NCI-H2081 (cell line): ENCODE results near the gene ECE1.
"Not testable (repeated sequence)": the region's sequence is repeated elsewhere in the genome, so short reads cannot be mapped to it uniquely, and the experiment has no call there.

Experiments
- DNase-seq, 2 experiments: peaks; one replicate each; lab custom pipeline; 2025; lab: John Stamatoyannopoulos, UW

The ECE1 gene

DNA sequence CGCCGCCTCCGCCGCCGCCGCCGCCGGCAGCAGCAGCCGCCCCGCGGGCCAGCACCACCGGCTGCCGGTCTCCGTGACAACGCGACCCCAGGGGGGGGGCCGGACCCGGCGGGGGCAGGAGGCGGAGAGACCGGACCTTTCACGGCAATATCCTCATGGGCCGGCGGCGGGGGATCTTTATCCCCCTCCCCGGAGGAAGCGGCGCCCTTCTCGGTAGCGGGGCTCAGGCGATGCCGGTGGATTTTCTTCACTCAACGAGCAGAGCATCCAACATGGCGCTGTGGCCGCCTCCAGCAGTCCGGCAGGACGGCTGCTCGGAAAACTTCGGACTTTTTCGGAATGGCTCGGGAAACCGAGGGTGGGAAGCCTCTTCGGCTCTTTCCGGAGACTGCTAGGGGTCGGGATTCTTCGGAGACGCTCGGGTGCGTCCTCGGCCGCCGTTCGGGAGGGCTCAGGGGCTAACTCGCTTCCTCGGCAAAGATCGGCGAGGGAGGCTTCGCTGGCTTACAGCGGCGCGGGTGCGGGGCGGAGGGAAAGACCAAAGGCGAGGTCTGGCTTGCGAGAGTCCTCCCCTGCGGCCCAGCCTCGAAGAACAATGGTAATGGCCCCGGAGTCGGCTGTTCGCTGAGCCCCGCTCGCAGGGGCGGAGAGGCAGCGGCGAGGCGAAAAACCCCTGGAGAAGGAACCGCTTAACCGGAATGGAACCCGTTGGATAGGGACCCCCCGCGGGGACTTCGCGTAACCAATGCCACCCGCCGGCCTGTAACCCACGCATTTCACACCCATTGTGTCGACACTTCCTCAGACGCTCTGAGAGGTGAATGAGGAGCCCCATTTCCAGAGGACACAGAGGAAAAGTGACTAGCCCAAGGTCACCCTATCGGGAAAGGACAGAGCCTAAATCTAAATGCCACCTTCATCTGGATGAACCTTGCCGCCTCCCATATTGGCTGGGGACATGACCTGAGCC is 113.4 kb downstream of the ECE1 start, which contains the start of gene EIF4G3:
Gene EIF4G3, minus strand, starts transcription at position 312 of the 970 bp plus-strand sequence. CDS start 174,155 bp downstream, outside the sequence.
- DNase-seq: peak; percentile 98

GRCh38 chr1:21175670-21176581 is 114.3 kb downstream of the ECE1 start:
- DNase-seq: peak; percentile 15 to 43

GRCh38 chr1:21175324-21175669 is 115.0 kb downstream of the ECE1 start:
- DNase-seq: peak in 1 of 2 experiments; percentile 39

GRCh38 chr1:21174654-21175323 is 115.5 kb downstream of the ECE1 start:
- DNase-seq: no peak

DNA sequence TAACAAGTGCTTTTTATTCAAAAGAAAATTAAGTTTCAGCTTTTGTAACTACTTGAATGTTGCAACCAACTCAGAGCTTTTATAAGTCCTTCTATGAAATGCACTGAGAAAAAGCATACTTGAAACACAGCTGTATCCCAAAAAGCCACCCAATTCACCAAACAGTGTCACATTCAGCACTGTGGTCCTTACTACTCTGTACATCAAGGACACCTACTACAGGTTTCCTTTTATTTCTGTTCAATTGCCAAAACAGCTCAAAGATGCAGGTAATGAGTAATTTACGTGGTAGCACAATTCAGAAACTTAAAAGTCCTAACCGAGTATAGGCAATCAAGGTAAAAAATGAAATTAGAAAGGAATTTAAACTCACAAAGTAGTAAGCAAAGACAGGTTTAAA is 116.0 kb downstream of the ECE1 start:
- DNase-seq: no peak

DNA sequence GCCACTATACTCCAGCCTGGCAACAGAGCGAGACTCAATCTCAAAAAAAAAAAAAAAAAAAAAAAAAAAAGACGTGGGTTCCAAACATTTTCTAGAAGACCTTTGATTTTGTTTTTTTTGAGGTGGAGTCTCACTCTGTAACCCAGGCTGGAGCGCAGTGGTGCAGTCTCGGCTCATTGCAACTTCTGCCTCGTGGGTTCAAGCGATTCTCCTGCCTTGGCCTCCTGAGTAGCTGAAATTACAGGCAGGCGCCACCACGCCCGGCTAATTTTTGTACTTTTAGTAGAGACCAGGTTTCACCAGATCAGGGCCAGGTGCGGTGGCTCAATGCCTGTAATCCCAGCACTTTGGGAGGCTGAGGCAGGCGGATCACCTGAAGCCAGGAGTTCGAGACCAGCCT is 117.2 kb downstream of the ECE1 start:
- not testable (repeated sequence) for DNase-seq

- not testable (repeated sequence) for DNase-seq
These were observed 119.4 kb downstream of the ECE1 start for GRCh38 chr1:21170837-21171236.

DNA sequence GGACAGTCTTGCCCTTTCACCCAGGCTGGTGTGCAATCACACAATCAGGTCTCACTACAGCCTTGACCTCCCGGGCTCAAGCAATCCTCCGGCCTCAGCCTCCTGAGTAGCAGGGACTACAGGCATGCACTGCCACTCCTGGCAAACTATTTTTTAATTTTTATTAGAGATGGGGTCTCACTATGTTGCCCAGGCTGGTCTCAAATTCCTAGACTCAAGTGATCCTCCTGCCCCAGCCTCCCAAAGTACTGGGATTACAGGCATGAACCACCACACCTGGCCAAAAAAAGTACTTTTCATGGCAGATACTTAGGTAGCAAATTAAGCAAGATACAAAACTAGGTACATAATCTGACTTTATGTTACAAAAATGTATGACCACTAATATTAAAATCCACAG is 121.8 kb downstream of the ECE1 start:
- DNase-seq: no peak
